ENCODE results near the gene MAMDC2. TPM values are rescaled to one million over a fixed set of nuclear protein-coding genes. Genes with fewer than 3 reads are reported as not detected.

Gene MAMDC2
- total RNA-seq, 1 experiment from 2014 or later: 1.2 TPM

- Histone ChIP-seq H4K20me1 (ENCODE audit: insufficient read depth) (no peaks in the 10 kb centered on the region), H3K9ac (ENCODE audit: low read length) (no peak overlapping the region), H3K79me2 (ENCODE audit: insufficient read depth, low read length) (no peaks in the 10 kb centered on the region), H3K27ac (ENCODE audit: low read depth, low read length) (no peak overlapping the region), H3K27me3 (ENCODE audit: insufficient read depth, low read length) (no peaks in the 10 kb centered on the region), H3K9me3 (ENCODE audit: control insufficient read depth in 1 of 2, insufficient read depth in 1 of 2, low read depth in 1 of 2, low read length in 2 of 2) (no peaks in the 10 kb centered on the region), H3K9me2 (ENCODE audit: insufficient read depth) (no peaks in the 10 kb centered on the region), H3K36me3 (ENCODE audit: control insufficient read depth in 1 of 2, insufficient read depth in 2 of 2, low read length in 2 of 2) (no peaks in the 10 kb centered on the region), H2AFZ (ENCODE audit: low read depth, low read length, poor library complexity, severe bottlenecking) (no peak overlapping the region), H3K4me3 (replicated peaks in 1 of 2; ENCODE audit: low read depth in 1 of 2, low read length in 2 of 2) (no peak overlapping the region), H3K4me2 (ENCODE audit: low read length) (no peak overlapping the region), H3K4me1 (ENCODE audit: control insufficient read depth in 1 of 2, insufficient read depth in 2 of 2, low read length in 2 of 2) (no peaks in the 10 kb centered on the region)
- BruUV-seq (replicated peaks): no TSS peak
- DNase-seq (ENCODE audit: low read depth, low spot score) (no peak), ATAC-seq (no peak)
- intact Hi-C loops (cut with micrococcal nuclease): no loop called here
- ChIA-PET POLR2A (no interaction called here), RAD21 (ENCODE audit: low non-redundant PET in 1 of 2, low total read pairs in 2 of 2, uncharacterized antibody in 2 of 2, unreplicated experiment in 2 of 2) (no interaction called here), CTCF (interaction anchor here (1.4 kb wide), 1 partner anchor 52 kb away, joined by 4 read pairs; no protein-coding TSS in a partner anchor)
- TF ChIP-seq CBX3 (IDR thresholded peaks at IDR 0.05; ENCODE audit: low read depth): no peak
- TF ChIP-seq POLR2A (IDR thresholded peaks at IDR 0.05; ENCODE audit: borderline replicate concordance, extremely low read depth, insufficient read depth, insufficient read length): no peak
- TF ChIP-seq, protein P1, sequence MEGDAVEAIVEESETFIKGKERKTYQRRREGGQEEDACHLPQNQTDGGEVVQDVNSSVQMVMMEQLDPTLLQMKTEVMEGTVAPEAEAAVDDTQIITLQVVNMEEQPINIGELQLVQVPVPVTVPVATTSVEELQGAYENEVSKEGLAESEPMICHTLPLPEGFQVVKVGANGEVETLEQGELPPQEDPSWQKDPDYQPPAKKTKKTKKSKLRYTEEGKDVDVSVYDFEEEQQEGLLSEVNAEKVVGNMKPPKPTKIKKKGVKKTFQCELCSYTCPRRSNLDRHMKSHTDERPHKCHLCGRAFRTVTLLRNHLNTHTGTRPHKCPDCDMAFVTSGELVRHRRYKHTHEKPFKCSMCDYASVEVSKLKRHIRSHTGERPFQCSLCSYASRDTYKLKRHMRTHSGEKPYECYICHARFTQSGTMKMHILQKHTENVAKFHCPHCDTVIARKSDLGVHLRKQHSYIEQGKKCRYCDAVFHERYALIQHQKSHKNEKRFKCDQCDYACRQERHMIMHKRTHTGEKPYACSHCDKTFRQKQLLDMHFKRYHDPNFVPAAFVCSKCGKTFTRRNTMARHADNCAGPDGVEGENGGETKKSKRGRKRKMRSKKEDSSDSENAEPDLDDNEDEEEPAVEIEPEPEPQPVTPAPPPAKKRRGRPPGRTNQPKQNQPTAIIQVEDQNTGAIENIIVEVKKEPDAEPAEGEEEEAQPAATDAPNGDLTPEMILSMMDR (IDR thresholded peaks at IDR 0.05 in 2 of 3, conservative IDR thresholded peaks at IDR 0.05 in 1 of 3; ENCODE audit: borderline replicate concordance in 1 of 3, insufficient read depth in 1 of 3, low read depth in 2 of 3, low read length in 2 of 3): no peak
- no peak for TF ChIP-seq ZFX (IDR thresholded peaks at IDR 0.05)
- TF ChIP-seq EZH2phosphoT487 (IDR thresholded peaks at IDR 0.05; ENCODE audit: borderline replicate concordance): no peak
- TF ChIP-seq POLR2AphosphoS5 (IDR thresholded peaks at IDR 0.05; ENCODE audit: low read depth, low read length): no peak
- no peak for TF ChIP-seq SRF (IDR thresholded peaks at IDR 0.05; ENCODE audit: low read depth)
- TF ChIP-seq REST (IDR thresholded peaks at IDR 0.05; ENCODE audit: low read depth): no peak
- no peak for TF ChIP-seq SP1 (IDR thresholded peaks at IDR 0.05; ENCODE audit: low read depth)
- TF ChIP-seq TCF7L2 (IDR thresholded peaks at IDR 0.05; ENCODE audit: borderline replicate concordance, extremely low read depth, insufficient read depth, insufficient read length): no peak
- TF ChIP-seq ELF1 (IDR thresholded peaks at IDR 0.05; ENCODE audit: borderline replicate concordance, low read depth): no peak
Measured at GRCh38 chr9:70165006-70165602, 121.5 kb downstream of the MAMDC2 start.

Measured in HCT116 (cell line).